Naive thymus-derived CD4-positive, alpha-beta T cell (primary cell): Measurements from ENCODE around the gene ARSA. TPM values are rescaled to one million over a fixed set of nuclear protein-coding genes. Genes with fewer than 3 reads are reported as not detected.

ENCODE experiments used
- ATAC-seq: fragments of 150-1000 bp; cut with Tn5 transposase; 2 replicates; pipeline ENCODE4 v1.10.0; 2021; ENCODE audit warnings: mild to moderate bottlenecking, moderate library complexity
- CTCF ChIA-PET: fragments of 350-600 bp; sonication (Branson Sonifier 250); formaldehyde crosslinking; loops from one replicate; lab custom pipeline; 2021; ENCODE audit warnings: antibody characterized with exemption; lab: Charles Lee
- POLR2A ChIA-PET: fragments of 350-600 bp; sonication (Branson Sonifier 250); formaldehyde crosslinking; loops from one replicate; lab custom pipeline; 2021; ENCODE audit warnings: antibody characterized with exemption, inconsistent platforms; lab: Charles Lee
- DNase-seq, 9 donors: peaks; one replicate each; pipeline versions ENCODE4 v3.0.0 to v3.0.0-alpha.2; 2020 to 2022; ENCODE audit warnings: mixed read lengths in 1 of 9
- H3K27ac ChIP-seq: one replicate; pipeline ENCODE4 v1.7.0; 2013; ENCODE audit warnings: mild to moderate bottlenecking, low read depth, low read length, moderate library complexity
- H3K27me3 ChIP-seq, 2 donors: one replicate each; pipeline ENCODE4 v1.7.0; 2013; ENCODE audit warnings: low read length in 2 of 2, mild to moderate bottlenecking in 2 of 2, moderate library complexity in 2 of 2; ENCODE audit not compliant: control insufficient read depth in 2 of 2, insufficient read depth in 2 of 2
- H3K36me3 ChIP-seq, 3 experiments: 1 replicate in 2 of 3; 2 replicates in 1 of 3; pipeline ENCODE4 v1.7.0; 2013; ENCODE audit warnings: low read length in 3 of 3, mild to moderate bottlenecking in 3 of 3, moderate library complexity in 1 of 3; ENCODE audit not compliant: insufficient read depth in 3 of 3, control insufficient read depth in 2 of 3
- H3K4me1 ChIP-seq, 2 donors: one replicate each; pipeline ENCODE4 v1.7.0; 2013; ENCODE audit warnings: low read length in 2 of 2, mild to moderate bottlenecking in 2 of 2, moderate library complexity in 1 of 2; ENCODE audit not compliant: control insufficient read depth in 2 of 2, insufficient read depth in 2 of 2
- H3K4me3 ChIP-seq: 2 replicates; pipeline ENCODE4 v1.7.0; 2013; ENCODE audit warnings: mild to moderate bottlenecking, low read length
- H3K9me3 ChIP-seq, 3 experiments: 1 replicate in 2 of 3; 2 replicates in 1 of 3; pipeline ENCODE4 v1.7.0; 2013; ENCODE audit warnings: low read length in 3 of 3; ENCODE audit not compliant: control insufficient read depth in 2 of 3
- H3K27ac Mint-ChIP-seq, 9 donors: one replicate each; pipeline ENCODE4 v1.8.0; 2020 to 2022; ENCODE audit warnings: mixed read lengths in 9 of 9, mild to moderate bottlenecking in 8 of 9, moderate library complexity in 5 of 9, inconsistent platforms in 2 of 9
- H3K27me3 Mint-ChIP-seq, 5 donors: one replicate each; pipeline ENCODE4 v1.8.0; 2021 to 2022; ENCODE audit warnings: mixed read lengths in 5 of 5, mild to moderate bottlenecking in 1 of 5
- H3K36me3 Mint-ChIP-seq, 5 donors: one replicate each; pipeline ENCODE4 v1.8.0; 2020 to 2022; ENCODE audit warnings: mixed read lengths in 5 of 5, mild to moderate bottlenecking in 3 of 5, inconsistent platforms in 1 of 5
- H3K4me1 Mint-ChIP-seq, 7 donors: one replicate each; pipeline ENCODE4 v1.8.0; 2020 to 2022; ENCODE audit warnings: mixed read lengths in 7 of 7, mild to moderate bottlenecking in 3 of 7, inconsistent platforms in 1 of 7
- H3K4me3 Mint-ChIP-seq, 10 donors: one replicate each; pipeline ENCODE4 v1.8.0; 2020 to 2022; ENCODE audit warnings: mild to moderate bottlenecking in 10 of 10, mixed read lengths in 10 of 10, moderate library complexity in 6 of 10, inconsistent platforms in 2 of 10
- H3K9me3 Mint-ChIP-seq, 11 donors: one replicate each; pipeline ENCODE4 v1.8.0; 2020 to 2022; ENCODE audit warnings: mixed read lengths in 11 of 11, mild to moderate bottlenecking in 4 of 11, inconsistent platforms in 1 of 11, moderate library complexity in 1 of 11
- intact Hi-C, 2 donors: fragments of 100-400 bp; cut with micrococcal nuclease; formaldehyde crosslinking; loops; one replicate each; pipeline ENCODE4 v1.15.1; 2023
- polyA plus RNA-seq, 2 donors: library from polyadenylated mRNA; unstranded; fragments of 300-500 nt; fragmentation: Illumina TruSeq; gene quantifications; one replicate each; pipeline ENCODE4 v1.2.3, GENCODE V29; 2021
- total RNA-seq, 6 experiments: library from RNA in 5 of 6; stranded (reverse) in 5 of 6; gene quantifications; 1 replicate in 5 of 6; 2 replicates in 1 of 6; pipeline ENCODE4 v1.2.3 and lab custom pipeline; 2021 to 2026

ARSA gene
- total and polyA plus RNA-seq, 7 experiments from 2014 or later, result 7.1 to 96.3 (median 64.3) TPM

DNA sequence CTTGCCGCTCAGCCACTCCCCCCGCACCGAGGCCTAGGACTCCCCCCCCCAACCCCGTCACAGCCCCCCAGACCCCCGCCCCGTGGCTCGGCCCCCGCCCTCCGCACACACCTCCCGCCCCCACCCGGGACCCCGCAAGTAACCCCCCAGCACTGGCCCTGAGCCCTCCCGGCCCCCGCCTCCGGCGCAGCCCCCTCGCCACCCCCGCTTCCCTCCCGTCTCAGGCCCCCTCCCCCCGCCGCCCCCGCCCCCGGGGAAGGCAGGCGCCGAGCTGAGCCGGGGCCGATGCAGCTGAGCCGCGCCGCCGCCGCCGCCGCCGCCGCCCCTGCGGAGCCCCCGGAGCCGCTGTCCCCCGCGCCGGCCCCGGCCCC lies 46.2 kb upstream of the ARSA start:
- intact Hi-C loops, result loop anchor here in 1 of 2 donors (5.0 kb wide), 1 partner anchor 52 kb away; no protein-coding TSS in a partner anchor
- Histone ChIP-seq H3K4me3 (no peak overlapping the region), H3K36me3 (no peaks in the 10 kb centered on the region), H3K4me1 (peaks cover 8 to 17% of the 10 kb centered on the region in 2 donors), H3K9me3 (no peaks in the 10 kb centered on the region), H3K27me3 (peaks cover 0 to 3% of the 10 kb centered on the region in 2 donors), H3K27ac (no peak overlapping the region)
- DNase-seq (no peak), ATAC-seq (no peak)
- no peak overlapping the region for H3K27ac Mint-ChIP-seq
- H3K36me3 Mint-ChIP-seq, result no peaks in the 10 kb centered on the region
- H3K4me1 Mint-ChIP-seq, result peaks cover 4 to 23% (median 16%) of the 10 kb centered on the region in 7 donors
- ChIA-PET POLR2A (interaction anchor here (1.6 kb wide), 1 partner anchor 53 kb away, joined by 7 read pairs; no protein-coding TSS in a partner anchor), CTCF (no interaction called here)
- H3K4me3 Mint-ChIP-seq, result peak overlapping the region in 3 of 10 donors; percentile 39 to 79 (median 62)
- H3K9me3 Mint-ChIP-seq, result no peaks in the 10 kb centered on the region
- peaks cover 11 to 48% (median 35%) of the 10 kb centered on the region in 5 donors for H3K27me3 Mint-ChIP-seq

DNA sequence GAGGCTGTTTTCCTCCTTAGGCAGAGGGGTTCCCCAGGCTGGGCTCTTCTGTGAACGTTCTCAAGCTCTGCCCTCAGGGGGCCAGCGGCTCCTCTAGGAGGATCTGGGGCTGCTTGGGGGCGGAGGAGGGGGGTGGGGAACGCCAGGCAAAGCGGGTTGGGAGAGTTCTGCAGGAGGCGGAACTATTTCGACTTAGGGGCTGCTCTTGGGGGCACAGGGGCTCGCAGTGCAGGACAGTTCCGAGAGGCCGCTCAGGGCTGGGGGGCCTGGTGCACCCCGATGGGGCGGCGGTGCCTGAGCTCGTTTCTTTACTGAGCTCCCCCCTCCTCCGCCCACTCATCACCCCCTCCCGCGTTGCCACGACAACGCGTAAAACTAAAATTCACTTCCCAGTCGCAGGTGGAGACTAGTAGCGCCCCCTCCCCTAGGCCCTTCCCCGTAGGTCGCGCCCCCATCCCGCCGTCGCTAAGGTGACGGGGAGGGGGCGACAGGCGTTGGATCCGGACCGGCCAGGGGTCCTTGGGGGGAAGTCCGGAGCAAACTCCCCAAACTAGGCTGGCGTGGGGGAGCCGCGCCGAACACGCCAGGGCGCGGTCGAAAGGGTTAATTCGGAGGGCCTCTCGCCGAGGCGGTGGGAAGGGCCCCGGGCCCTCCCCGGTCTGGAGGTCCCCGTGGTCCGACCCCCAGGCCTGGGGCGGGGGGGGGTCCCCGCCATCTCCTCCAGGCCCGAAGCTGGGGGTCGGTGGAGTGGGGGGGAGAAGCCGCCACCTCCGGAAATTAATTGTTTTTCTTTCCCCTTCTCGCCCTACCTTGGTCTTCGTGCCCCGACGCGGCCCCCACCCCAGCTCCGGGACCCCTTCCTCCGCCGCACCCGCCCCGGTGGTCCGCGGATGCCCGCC lies 45.5 kb upstream of the ARSA start:
- intact Hi-C loops, result loop anchor here in 1 of 2 donors (5.0 kb wide), 1 partner anchor 51 kb away; no protein-coding TSS in a partner anchor
- CTCF ChIA-PET, result interaction anchor here (0.6 kb wide), 1 partner anchor 404 kb away, joined by 3 read pairs; the partner anchor contains the start of gene MAPK11
- no peaks in the 10 kb centered on the region for H3K36me3 ChIP-seq
- Mint-ChIP-seq H3K9me3 (no peaks in the 10 kb centered on the region), H3K27me3 (peaks cover 11 to 50% (median 35%) of the 10 kb centered on the region in 5 donors), H3K4me3 (peak overlapping the region; percentile 39 to 79 (median 62)), H3K36me3 (no peaks in the 10 kb centered on the region), H3K27ac (peak overlapping the region in 2 of 9 donors; percentile 42 to 59), H3K4me1 (peaks cover 4 to 23% (median 16%) of the 10 kb centered on the region in 7 donors)
- DNase-seq (peak in 7 of 9 donors; percentile 24 to 56 (median 34)), ATAC-seq (peak; percentile 55)
- peak overlapping the region; percentile 41 for H3K4me3 ChIP-seq
- H3K27me3 ChIP-seq, result peaks cover 0 to 3% of the 10 kb centered on the region in 2 donors
- POLR2A ChIA-PET, result interaction anchor here (0.8 to 1.6 kb wide), 2 partner anchors 45 to 52 kb away, joined by 3 to 7 read pairs; partner anchors contain the start of gene ARSA
- H3K27ac ChIP-seq, result no peak overlapping the region
- peaks cover 8 to 17% of the 10 kb centered on the region in 2 donors for H3K4me1 ChIP-seq
- H3K9me3 ChIP-seq, result no peaks in the 10 kb centered on the region

DNA sequence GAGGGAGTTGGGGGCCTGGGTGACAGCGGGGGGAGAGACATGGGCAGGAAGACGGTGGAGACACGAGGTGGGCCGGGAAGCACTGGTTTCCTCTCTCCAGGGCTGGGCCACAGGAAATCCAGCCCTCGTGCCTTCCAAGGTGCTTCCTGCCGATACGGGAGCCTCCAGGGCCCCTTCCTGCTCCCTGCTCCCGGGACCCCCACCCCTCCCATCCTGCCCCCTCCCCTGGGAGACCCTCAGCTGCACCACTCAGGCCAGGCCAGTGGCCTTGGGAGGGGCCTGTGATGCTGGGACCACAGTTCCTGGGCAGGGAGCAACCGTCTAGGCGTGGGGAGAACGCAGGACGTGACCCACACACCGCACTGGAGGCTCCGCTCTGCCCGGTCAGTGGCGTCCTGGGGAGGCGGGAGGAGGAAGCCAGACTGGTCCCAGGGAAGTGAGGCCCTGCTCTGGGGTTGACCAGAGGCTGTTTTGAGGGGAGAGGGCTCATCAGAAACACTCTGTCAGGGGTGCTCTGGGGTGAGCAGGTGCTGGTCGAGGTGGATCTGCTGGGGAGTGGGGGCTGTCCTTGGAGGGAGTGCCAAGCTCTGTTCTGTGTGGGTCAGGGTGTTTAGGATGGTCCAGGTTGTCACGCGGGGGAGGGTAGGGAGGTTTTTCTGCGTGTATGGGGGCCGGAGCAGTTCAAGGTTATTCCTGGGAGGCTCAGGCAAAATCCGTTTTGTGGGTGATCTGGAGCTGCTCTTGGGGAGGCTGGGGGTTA lies 44.7 kb upstream of the ARSA start, which contains the start of gene SHANK3:
SHANK3 (plus strand) TSS at position 353 of the 760 bp plus-strand sequence.
- no peaks in the 10 kb centered on the region for H3K36me3 Mint-ChIP-seq
- ChIA-PET CTCF (interaction anchor here (0.6 kb wide), 1 partner anchor 403 kb away, joined by 3 read pairs; the partner anchor contains the start of gene MAPK11), POLR2A (interaction anchor here (0.8 to 1.6 kb wide), 2 partner anchors 44 to 51 kb away, joined by 3 to 7 read pairs; partner anchors contain the start of gene ARSA)
- peak within 1 kb of the TSS in 3 of 9 donors; percentile 42 to 59 (median 59) for H3K27ac Mint-ChIP-seq
- DNase-seq, result no peak
- Histone ChIP-seq H3K36me3 (no peaks in the 10 kb centered on the region), H3K9me3 (no peaks in the 10 kb centered on the region), H3K4me3 (peak within 1 kb of the TSS; percentile 41), H3K27me3 (peaks cover 0 to 3% of the 10 kb centered on the region in 2 donors), H3K27ac (no peak within 1 kb of the TSS), H3K4me1 (peaks cover 8 to 17% of the 10 kb centered on the region in 2 donors)
- no peaks in the 10 kb centered on the region for H3K9me3 Mint-ChIP-seq
- peaks cover 15 to 58% (median 35%) of the 10 kb centered on the region in 5 donors for H3K27me3 Mint-ChIP-seq
- peak; percentile 25 for ATAC-seq
- H3K4me1 Mint-ChIP-seq, result peaks cover 4 to 23% (median 16%) of the 10 kb centered on the region in 7 donors
- peak within 1 kb of the TSS; percentile 39 to 79 (median 62) for H3K4me3 Mint-ChIP-seq
- intact Hi-C loops, result loop anchor here in 1 of 2 donors (5.0 kb wide), 1 partner anchor 50 kb away; no protein-coding TSS in a partner anchor

DNA sequence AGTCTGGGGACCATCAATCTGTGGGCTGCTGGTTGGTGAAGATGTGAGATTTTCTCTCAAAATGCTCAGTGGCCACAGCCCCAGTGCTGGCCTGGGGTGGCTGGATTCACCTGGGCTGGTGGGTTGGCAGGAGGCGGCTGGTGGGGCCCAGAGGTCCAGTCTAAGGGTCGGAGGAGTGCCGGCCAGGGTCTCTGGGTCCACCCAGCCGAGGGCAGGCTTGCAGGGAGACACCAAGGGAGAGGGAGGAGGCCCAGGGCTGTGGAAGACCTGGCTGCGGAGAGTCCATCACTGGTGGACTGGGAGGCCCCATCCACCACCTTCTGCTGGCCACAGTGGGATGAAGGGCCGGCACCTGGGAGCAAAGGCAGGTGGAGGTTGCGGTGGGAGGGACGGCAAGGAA lies 44.1 kb upstream of the ARSA start:
- ChIA-PET POLR2A (no interaction called here), CTCF (no interaction called here)
- DNase-seq, result no peak
- Histone ChIP-seq H3K27ac (no peak overlapping the region), H3K4me1 (peaks cover 8 to 17% of the 10 kb centered on the region in 2 donors), H3K9me3 (no peaks in the 10 kb centered on the region), H3K36me3 (no peaks in the 10 kb centered on the region), H3K27me3 (peaks cover 0 to 3% of the 10 kb centered on the region in 2 donors), H3K4me3 (no peak overlapping the region)
- ATAC-seq, result no peak
- H3K9me3 Mint-ChIP-seq, result no peaks in the 10 kb centered on the region
- H3K4me3 Mint-ChIP-seq, result peak overlapping the region in 3 of 10 donors; percentile 29 to 56 (median 40)
- H3K27ac Mint-ChIP-seq, result no peak overlapping the region
- H3K4me1 Mint-ChIP-seq, result peaks cover 4 to 23% (median 16%) of the 10 kb centered on the region in 7 donors
- intact Hi-C loops, result loop anchor here in 1 of 2 donors (5.0 kb wide), 1 partner anchor 50 kb away; no protein-coding TSS in a partner anchor
- peaks cover 15 to 58% (median 35%) of the 10 kb centered on the region in 5 donors for H3K27me3 Mint-ChIP-seq
- no peaks in the 10 kb centered on the region for H3K36me3 Mint-ChIP-seq

DNA sequence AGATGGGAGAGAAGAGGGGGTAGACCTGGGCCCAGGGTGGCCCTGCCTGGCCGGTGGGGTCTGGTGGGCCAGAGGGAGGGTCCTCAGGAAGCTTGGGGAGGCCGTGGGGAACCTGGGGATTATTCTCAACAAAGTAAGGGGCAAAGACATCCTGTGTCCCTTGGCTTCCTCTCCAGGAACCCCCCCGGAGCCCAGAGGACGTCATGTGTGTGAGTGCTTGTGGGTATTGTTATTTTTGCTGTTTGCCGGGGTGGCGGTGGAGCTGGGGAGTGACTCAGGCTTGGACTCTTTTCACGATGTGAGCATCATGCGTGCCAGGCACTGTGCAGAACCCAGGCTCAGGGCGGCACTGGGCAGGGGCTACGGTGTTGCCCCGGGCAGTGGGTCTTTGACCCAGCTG lies 43.7 kb upstream of the ARSA start:
- DNase-seq (no peak), ATAC-seq (no peak)
- Mint-ChIP-seq H3K27ac (peak overlapping the region in 1 of 9 donors; percentile 59), H3K27me3 (peaks cover 15 to 58% (median 35%) of the 10 kb centered on the region in 5 donors), H3K36me3 (no peaks in the 10 kb centered on the region), H3K4me1 (peaks cover 4 to 23% (median 16%) of the 10 kb centered on the region in 7 donors), H3K4me3 (peak overlapping the region in 4 of 10 donors; percentile 29 to 56 (median 40)), H3K9me3 (no peaks in the 10 kb centered on the region)
- ChIA-PET CTCF (no interaction called here), POLR2A (no interaction called here)
- Histone ChIP-seq H3K27me3 (peaks cover 0 to 3% of the 10 kb centered on the region in 2 donors), H3K27ac (no peak overlapping the region), H3K4me1 (peaks cover 8 to 17% of the 10 kb centered on the region in 2 donors), H3K36me3 (no peaks in the 10 kb centered on the region), H3K9me3 (no peaks in the 10 kb centered on the region), H3K4me3 (no peak overlapping the region)
- intact Hi-C loops, result loop anchor here in 1 of 2 donors (5.0 kb wide), 1 partner anchor 49 kb away; no protein-coding TSS in a partner anchor
